ENCODE data around the gene CHPF.

The CHPF gene

GRCh38 chr2:219489315-219489714, 54.3 kb downstream of the CHPF start:
- peaks cover 0 to 33% of the 10 kb centered on the region in 2 donors for H3K36me3 ChIP-seq (ENCODE audit: control insufficient read depth in 1 of 2, insufficient read depth in 2 of 2, low read length in 2 of 2)
- H3K4me3 ChIP-seq (ENCODE audit: low read depth in 1 of 2, low read length in 2 of 2) = no peak overlapping the region
- no peaks in the 10 kb centered on the region for H3K9me3 ChIP-seq (ENCODE audit: control insufficient read depth in 1 of 2, low read length in 2 of 2)
- peaks cover 18% of the 10 kb centered on the region for H3K27me3 ChIP-seq (ENCODE audit: low read depth, low read length)
- no peak overlapping the region for H3K27ac ChIP-seq (ENCODE audit: low read length)
- peaks cover 0 to 6% of the 10 kb centered on the region in 2 donors for H3K4me1 ChIP-seq (ENCODE audit: control insufficient read depth in 1 of 2, insufficient read depth in 2 of 2, low read length in 2 of 2)

Measured in muscle layer of duodenum (tissue), 2 donors.